Pons (tissue), 1 donor: Measurements from ENCODE around the gene ST3GAL5.

Source experiments
- DNase-seq: peaks from one replicate; pipeline ENCODE4 v3.0.0-alpha.2; 2016; ENCODE audit warnings: low spot score

The ST3GAL5 gene

DNA sequence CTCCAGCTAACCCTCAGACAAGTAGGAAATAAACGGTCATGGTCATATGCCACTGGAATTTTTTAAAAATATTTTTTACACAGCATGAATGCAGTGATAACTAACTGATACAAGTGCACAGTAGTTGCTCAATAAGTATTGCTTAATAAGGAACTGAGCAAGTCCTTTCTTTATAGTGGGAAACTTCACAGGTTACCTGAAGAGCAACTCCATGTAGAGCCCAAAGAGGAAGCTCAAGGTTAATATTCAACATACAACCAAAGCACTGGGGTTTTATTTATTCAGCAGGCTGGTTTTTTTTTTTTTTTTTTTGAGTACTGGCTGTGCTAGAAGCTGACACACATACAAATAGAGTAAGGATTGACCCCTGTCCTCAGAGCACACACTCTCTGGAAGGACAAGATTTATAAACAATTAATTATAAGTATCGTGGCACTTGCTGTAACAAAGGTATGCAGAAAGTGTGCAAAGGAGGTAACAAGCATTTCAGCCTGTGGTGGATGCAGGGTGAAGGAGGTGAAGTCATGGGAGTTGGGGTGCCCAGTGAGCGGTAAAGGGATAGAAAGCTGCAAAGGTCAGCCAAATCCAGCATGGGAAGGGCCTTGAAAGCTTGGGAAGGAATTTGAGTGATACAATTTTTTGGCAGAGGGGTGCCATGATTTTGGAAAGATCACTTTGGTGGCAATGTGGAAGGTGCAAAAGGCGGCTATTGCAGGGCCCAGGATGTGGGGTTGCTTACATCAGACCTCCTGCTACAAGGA, 82.3 kb downstream of the ST3GAL5 start:
- DNase-seq, result no peak

DNA sequence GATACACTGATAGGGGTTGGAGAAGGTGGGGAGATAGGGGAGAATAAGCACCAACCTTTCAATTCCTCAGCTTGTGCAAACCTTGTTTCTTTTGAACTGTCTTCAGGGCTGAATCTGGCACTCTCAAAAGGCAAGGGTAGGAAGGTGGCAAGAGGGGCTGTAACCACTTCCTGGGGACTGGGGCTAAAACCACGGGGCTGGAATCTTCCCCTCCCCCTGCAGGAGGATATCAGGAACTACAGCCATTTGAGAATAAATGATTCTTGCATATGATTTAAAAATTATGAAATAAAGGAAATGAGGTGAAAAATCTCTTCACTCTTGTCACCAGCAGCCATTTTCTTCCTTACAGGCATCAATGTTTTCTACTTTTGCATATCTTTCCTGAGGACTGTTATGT, 84.2 kb downstream of the ST3GAL5 start:
- DNase-seq, result no peak

DNA sequence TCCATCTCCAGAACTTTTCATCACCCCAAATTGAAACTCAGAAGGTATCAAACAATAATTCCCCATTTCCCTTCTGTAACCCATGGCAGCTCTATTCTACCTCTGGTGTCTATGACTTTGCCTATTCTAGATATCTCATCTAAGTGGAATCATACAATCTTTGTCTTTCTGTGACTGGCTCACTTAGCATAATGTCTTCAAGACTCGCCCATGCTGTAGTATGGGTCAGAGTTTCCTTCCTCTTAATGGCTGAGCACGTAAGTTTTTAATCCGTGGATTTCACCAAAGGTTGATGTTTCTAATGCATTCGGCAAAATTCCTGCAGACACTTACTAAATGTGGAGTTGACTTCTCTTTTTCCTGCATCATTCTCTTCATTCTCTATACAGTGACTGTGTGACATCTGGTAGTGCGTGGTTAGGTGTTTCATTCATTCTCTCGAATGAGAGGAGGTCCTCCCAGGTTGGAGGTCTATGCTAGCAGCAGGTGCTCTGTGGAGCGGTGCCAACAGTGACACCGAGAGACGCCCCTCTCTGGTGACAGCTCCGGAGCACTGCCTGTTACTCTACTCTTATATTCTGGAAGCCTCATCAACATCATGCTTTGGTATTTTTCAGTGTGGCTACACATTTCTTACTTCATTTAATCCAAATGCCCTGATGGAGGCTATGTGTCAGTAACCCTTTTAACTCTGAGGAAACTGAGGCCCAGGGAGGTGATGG, 84.9 kb downstream of the ST3GAL5 start:
- DNase-seq, result no peak

DNA sequence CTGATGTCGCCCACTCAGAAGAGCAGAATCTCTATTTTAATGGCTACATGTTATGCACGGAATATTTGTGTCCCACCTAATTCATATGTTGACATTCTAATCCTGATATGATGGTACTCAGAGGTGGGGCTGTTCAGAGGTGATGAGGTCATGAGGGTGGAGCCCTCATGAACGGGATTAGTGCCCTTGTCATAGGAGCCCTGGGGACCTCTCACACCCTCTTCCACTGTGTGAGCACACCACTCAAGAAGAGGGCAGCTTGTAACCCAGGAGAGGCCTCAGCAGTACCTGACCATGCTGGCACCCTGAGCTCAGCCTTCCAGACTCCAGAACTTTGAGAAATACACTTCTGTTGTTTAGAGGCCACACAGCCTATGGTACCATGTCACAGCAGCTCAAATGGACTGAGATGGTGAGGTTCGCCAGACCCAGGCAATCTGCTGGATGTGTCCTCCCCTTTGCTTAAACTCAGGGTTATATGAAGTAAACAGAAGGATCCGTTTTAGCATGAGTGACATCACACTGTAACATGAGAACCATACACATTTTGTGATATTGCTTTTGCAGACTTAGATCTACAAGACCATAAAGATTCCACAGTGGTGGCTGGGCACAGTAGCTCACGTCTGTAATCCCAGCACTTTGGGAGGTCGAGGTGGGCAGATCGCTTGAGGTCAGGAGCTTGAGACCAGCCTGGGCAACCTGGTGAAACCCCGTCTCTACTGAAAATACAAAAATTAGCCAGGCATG, 86.3 kb downstream of the ST3GAL5 start:
- DNase-seq, result no peak

DNA sequence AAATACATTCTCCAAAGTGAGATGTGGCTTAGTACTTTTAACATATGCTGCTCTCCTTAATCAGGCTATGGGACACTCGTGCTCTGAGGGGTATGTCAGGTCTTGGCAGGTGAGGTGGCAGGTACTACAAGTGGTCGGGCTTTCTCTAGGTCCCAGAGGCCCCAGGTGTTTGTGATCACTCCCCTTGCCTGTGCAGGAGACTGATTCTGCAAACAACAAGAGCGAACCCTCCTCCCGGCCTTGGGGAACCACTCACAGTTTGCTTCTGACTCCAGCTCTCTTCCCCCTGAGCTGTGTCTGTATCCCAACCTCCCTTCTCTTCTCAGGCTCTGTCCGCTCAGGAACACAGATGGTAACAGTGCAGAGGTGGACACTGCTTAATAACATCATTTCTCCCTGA, 86.9 kb downstream of the ST3GAL5 start:
- no peak for DNase-seq

DNA sequence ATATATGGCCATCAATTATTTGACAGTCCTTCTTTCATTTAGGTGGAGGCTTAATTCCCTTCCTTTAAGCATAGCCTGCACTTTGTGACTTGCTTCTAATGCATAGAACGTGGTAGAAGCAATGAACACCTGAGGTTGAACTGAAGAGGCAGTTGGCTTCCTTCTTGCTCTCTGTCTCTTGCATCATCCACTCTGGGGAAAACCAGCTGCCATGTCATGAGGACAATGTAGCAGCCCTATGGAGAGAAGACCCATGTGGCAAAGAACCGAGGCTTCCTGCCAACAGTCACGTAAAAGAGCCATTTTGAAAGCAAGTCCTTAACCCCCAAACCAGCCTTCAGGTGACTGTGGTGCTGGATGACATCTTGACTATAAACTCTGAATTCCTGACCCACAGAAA, 88.2 kb downstream of the ST3GAL5 start:
- no peak for DNase-seq

DNA sequence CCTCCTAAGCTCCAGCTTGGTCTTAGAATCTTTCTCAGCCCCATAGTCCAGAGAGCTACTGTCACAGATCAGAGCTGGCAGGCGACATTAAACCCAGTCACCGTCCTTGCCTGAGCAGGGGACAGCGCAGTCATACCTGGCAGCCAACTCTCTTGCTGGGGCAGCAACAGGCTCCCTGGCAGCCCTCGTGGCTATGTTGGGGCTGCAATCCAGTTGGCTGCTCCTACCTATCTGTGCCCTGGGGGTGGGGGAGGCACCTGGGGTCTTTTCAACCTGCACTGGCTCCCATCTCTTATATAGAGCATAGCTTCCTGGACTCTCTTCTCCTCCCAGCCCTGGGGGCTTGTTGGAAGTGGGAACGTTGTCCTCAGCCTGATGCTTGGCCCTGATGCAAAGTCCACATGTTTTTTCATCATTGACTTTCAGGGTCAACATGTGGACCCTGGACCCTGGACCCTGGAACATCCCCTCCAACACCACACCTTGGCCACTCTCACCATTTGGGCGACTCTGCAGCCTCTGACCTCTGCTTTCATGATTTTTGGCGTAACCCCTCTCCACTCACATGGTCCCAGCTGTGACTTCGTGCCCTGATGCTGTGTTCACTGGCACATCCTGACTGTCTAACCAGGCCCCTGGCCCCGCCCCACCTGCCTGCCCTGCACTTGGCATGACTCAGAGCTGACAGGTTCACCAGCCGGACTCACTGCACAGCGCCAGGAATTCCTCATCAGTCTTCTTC, 89.4 kb downstream of the ST3GAL5 start:
- DNase-seq, result no peak

DNA sequence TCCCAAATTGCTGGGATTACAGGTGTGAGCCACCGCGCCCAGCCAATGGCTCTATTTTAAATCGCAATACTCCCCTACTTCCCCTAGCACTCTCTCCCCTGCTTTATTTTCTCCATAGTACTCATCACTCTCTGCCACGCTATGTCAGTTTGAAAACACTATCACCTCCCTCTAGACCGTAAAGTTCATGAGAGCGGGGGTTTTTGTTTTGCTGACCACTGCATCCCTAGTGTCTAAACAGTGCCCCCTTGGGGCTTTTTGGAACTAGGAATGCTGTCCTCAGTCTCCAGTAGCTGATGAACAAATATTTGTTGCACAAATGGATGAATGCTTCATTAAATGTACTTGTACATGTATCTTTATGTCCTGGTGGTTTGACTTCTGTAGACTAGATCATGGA, 90.9 kb downstream of the ST3GAL5 start:
- DNase-seq, result peak; percentile 73

DNA sequence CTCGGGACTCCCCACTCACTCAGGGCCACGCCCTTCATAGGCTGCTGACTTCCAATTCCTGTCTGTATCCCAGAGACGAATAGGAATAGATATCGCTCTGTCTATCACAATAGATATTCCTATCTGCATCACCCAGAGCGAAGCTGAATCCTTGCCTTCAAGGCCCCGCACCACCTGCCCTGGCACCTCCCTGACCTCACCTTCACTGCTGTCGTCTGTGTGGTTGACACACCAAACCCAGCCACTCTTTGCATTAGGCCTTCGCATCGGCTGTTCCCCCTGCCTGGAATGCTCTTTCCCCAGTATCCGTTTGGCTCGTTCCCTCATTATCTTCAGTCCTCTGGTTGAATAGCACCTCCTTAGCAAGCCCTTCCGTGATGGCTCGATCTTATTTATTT, 91.5 kb downstream of the ST3GAL5 start:
- no peak for DNase-seq

DNA sequence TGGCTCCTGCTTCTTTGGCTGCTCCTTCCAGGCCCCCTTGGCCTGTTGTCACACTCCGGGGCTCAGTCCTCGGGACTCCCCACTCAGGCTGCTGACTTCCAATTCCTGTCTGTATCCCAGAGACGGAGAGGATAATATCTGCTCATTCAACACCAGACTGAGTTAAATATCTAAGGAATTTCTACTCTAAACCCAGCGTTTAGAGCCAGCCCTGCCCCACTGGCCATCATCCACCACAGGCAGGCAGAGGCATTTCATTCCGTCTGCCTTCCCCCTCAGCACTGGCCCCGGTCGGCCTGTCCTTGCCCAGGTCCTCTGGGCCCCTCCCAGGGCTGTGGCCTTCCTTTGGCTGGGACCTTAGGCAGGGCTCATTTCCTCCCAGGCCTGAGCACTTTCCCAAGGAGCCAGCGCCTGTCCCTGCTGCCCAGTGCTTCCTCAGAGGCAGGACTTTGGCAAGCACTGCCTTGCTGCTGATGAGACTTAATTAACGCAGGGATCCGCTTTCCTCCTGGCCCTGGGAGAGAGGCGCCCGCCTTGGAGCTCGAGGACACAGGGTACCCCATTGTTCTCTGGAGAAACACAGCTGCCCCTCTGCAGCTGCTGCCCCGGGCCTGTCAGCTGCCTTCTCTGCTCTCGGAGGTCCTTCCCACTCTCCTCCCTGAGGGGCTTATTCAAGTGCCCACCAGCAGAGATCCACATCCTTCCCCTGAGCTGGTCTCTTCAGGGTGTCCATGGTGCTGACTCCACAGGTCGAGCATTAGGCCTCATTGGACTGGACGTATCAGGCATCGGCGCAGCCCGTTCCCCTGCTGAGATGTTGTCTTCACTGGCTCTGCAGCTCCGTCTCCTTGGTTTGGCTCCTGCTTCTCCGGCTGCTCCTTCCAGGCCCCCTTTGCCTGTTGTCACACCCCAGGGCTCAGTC, 92.2 kb downstream of the ST3GAL5 start:
- DNase-seq, result peak; percentile 88

DNA sequence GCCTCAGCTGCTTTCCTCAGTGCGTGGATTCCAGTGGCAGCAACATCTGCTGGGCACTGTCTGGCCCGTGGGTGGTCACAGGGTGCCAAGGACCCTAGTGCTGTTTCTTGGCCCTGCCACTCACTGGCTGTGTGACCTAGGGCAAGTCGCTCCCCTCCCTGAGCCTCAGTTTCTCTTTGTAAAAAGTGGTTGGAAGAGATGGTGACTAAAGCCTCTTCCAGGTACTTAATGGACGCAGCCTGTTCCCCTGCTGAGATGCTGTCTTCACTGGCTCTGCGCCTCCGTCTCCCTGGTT, 92.8 kb downstream of the ST3GAL5 start:
- no peak for DNase-seq

DNA sequence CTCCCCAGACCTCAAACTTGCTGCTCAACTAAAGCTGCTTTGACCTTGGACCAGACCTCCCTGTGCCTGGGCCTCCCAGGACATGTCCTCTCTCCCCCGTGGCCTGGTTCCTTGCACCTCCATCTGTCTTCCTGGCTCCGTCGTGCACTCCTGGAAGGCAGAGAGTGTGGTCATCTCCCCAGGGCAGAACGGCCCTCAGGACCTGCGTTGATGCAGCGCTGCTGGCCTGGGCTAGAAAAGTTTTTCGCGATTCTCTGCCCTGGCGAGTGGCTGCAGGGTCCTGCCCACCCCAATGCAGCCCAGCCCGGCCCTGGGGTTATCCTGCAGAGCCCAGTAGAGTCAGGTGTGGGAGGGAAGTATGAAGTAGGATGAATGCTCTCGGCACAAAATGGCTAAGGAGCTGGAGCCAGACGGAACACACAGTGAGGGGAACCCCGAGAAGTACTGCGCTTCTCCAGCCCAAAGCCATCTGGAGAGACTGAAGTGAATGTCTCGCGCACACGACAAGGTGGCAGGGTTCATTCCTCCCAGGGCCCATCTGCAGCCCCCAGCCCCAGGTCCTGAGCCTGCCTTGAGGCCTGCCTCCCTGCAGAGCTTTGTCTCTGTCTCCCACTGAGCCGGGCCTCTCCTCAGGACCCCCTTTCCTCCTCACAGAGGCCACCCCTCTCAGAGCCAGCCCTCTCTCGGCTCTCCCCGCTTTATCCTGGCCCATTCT, 93.3 kb downstream of the ST3GAL5 start:
- DNase-seq, result no peak

DNA sequence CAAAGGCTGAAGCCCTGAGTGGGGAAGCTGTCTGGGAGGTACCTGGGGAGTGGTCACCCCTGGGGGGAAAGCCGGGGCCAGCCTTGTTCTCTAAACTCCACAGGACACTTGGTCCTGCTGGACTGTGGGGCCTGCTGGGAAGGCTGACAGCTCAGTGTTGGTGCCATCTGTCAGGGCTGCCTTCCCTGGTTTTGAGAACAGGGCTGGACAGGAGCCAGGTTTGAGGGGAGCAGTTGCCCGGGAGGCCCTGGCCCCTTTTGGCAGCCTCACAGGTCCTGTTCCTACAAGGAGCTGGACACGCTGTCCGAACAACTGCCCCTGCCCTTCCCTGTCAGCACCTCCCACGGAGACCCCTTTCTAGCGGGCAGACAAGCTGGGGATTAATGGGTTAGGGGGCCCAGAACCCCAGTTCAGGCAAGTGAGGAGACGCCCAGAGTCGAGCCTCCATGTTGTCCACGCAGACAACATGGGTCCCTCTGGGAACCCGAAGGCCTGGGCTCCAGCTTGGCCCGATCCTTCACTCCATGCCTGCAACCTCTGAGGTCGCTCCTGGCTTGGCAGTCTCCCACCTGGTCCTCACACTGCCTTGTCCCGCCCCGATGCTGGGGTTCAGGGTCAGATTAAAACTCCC, 94.2 kb downstream of the ST3GAL5 start:
- DNase-seq, result peak; percentile 29

DNA sequence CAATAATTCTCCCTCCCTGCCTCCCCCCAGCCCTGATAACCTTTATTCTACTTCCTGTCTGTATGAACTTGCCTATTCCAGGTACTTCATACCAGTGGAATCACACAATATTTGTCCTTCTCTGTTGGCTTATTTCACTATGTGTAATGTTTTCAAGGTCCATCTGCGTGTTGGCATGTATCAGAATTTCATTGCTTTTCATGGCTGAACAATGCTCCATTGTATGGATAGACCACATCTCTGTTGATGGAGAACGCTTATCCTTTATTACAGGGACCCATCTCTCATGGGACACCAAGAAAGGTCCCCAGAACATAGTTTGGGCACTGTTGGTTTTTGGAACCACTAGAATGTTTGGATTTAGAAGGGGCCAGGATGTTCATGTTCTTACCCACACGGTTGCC, 94.8 kb downstream of the ST3GAL5 start:
- peak; percentile 87 for DNase-seq

DNA sequence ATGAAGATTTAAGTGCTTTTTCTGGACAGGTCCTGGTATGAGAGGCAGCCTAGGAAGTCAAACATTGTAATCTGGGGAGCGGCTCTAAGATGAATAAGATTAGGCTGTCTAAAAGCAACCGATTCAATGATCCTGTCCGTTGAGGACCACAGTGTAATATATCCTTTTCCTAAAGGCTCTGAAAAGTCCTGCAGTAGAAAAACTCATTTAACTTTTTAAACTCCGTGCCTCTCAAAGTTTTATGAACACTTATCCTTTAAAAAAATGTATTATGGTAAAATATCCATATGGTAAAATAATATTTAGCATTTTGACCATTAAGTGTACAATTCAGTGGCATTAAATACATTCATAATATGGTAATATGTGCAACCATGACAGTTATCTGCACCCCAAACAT, 95.2 kb downstream of the ST3GAL5 start:
- DNase-seq, result no peak

DNA sequence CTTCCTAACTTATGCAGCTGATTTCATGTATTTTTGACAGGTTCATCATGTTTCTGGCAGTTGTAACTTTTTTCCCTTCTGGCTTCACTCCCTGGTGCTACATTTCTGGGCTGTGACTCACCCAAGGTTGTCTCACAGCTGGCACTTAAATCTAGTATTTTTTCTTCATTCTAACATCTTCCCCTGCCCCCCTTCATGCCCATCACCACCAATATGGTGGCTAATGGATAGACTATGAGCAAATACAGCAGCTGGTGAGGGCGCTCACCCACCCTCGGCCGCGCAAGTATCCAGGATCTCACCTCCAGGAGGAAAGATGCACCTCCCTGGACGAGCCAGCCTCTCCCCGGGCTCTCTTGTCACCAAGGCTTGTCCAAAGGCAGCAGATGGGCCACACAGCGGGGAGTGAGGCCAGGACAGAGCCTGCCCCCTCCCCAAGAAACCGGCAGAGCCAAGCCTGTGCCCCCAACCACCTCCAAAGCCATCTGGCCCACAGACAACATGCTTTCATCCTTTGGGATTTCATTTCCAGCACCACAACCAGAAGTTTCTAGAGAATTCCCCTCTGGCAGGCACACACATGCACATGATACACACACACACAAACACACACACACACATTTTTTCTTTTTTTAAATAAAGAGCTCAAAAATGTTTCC, 95.9 kb downstream of the ST3GAL5 start:
- DNase-seq, result no peak

DNA sequence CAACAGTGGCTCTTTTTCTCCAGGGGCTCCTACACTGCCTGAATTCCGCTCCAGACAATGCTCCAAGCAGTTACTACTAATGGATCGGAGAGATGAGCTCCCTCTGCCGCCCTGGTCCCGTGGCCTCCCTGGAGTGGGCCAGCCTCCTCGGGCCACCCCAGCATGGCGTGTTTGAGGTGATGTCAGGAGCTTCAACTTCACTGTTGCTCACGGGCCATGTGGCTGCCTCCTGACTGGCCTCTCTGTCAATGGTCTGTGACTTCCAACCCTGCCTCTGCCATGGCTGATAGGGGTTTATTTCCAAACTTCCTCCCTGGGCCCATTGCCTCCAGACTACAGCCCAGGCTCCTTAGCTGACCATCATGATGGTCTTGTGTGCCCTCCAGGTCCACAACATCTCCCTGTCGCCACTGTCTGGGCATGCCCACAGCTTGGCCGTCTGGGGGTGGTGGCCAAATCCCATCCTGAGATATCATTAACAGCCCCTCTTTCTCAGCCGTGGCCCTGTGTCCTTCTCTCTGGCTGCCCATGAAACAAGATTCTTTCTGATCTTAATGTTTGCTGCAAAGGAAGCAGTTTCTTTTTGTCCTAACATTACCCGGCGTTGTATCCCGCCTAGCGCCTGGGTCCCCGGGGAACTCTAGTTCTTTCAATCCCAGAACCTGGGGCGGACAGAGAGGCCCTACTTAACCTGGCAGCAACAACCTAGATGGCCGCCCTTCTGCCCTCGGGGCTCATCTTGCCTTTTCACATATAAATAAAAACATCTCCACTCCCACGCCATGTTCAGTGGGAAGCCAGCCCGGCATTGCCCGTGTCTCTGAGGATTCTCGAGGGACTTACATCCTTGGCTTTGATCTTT, 96.9 kb downstream of the ST3GAL5 start:
- DNase-seq, result no peak

DNA sequence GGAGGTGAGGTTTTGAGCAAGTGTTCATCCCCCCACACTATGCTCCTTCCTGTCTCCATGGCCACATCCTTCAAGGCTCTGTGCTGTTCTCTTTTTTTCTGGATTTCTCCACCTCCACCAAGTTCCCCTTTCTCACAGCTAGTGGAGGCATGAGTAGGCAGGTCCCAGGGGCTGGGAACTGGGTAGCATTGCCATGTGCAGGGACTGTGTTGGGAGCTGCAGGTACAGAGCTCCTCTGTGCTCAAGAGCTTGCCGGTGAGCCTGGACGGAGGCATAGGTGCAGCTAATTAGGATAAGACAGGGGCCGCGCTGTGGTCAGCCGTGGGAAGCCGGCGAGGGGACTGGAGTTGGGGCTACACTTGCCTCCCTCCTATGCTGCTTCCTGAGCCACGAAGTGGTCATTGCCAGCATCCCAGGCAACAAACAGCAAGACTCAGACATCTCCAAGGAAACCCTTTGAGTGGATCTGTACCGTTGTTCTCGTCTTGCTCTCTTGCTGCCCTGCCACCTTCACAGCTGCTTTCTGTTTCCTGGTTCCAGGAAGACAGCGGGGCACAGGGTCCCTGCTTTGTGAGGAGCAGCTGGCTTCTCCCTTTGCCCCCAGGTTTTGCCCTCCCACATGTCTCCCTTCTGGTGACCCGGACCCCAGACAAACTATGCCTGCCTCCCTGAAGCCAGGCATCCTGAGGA, 98.1 kb downstream of the ST3GAL5 start:
- no peak for DNase-seq
